ENCODE results near the gene GPR3. TPM values are rescaled to one million over a fixed set of nuclear protein-coding genes. Genes with fewer than 3 reads are reported as not detected.

GPR3 gene, protein sequence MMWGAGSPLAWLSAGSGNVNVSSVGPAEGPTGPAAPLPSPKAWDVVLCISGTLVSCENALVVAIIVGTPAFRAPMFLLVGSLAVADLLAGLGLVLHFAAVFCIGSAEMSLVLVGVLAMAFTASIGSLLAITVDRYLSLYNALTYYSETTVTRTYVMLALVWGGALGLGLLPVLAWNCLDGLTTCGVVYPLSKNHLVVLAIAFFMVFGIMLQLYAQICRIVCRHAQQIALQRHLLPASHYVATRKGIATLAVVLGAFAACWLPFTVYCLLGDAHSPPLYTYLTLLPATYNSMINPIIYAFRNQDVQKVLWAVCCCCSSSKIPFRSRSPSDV
- total RNA-seq (ENCODE audit: low replicate concordance), result 1.3 and 1.9 TPM in 2 replicates
- long read RNA-seq, partial matches to known transcripts, result 1 of 2 reads
- long read RNA-seq, other reads (novel, unspliced or antisense), result 0 of 2 reads

DNA sequence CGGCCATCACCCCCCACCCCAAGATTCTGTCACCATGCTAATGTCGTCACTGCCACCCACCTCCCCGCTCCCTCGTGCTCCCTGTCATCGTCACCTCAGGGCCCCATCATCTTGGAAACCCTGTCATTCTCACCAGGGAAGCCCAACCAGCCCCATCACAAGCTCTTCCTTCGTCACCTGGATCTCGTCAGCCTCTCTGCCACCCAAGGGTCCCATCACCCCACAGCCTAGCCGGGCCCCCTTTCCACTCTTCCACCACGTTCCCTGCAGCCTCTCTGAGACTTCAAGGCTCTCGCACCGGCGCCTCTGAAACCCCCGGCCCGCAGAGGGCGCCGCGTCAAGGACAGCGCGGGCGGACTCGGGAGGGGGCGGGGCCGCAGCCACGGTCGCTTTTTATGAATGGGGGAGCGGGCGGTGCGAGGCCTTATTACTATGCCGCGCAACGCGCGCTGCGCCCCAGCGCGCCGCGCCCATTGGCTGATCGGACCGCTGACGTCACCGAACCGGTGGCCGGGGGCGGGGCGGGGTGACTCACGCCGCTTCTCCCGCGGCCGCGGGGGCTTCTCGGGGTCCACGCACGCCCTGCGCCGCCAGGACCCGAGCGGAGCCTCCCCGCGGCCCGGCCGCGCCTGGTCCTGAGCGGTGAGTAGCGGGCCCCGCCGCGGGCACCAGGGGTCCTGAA, at the start of gene GPR3:
Gene GPR3, plus strand, starts transcription at position 527 of the 682 bp plus-strand sequence. CDS start 1,177 bp downstream, outside the sequence.
- Mint-ChIP-seq H3K27me3 (peaks cover 13% of the 10 kb centered on the region), H3K4me1 (ENCODE audit: unreplicated experiment) (peaks cover 23% of the 10 kb centered on the region), H3K9me3 (no peaks in the 10 kb centered on the region), H3K36me3 (no peaks in the 10 kb centered on the region), H3K27ac (peak within 1 kb of the TSS; percentile 88), H3K4me3 (peak within 1 kb of the TSS; percentile 89)
- DNase-seq (ENCODE audit: extremely low spot score, unreplicated experiment), result peak; percentile 92
- TF ChIP-seq, protein P1, sequence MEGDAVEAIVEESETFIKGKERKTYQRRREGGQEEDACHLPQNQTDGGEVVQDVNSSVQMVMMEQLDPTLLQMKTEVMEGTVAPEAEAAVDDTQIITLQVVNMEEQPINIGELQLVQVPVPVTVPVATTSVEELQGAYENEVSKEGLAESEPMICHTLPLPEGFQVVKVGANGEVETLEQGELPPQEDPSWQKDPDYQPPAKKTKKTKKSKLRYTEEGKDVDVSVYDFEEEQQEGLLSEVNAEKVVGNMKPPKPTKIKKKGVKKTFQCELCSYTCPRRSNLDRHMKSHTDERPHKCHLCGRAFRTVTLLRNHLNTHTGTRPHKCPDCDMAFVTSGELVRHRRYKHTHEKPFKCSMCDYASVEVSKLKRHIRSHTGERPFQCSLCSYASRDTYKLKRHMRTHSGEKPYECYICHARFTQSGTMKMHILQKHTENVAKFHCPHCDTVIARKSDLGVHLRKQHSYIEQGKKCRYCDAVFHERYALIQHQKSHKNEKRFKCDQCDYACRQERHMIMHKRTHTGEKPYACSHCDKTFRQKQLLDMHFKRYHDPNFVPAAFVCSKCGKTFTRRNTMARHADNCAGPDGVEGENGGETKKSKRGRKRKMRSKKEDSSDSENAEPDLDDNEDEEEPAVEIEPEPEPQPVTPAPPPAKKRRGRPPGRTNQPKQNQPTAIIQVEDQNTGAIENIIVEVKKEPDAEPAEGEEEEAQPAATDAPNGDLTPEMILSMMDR (conservative IDR thresholded peaks at IDR 0.05), result peak; percentile 65

- Mint-ChIP-seq H3K9me3 (no peaks in the 10 kb centered on the region), H3K27me3 (no peaks in the 10 kb centered on the region), H3K4me3 (peak overlapping the region; percentile 89), H3K4me1 (ENCODE audit: unreplicated experiment) (peaks cover 32% of the 10 kb centered on the region), H3K27ac (peak overlapping the region; percentile 89), H3K36me3 (peaks cover 4% of the 10 kb centered on the region)
- no peak for DNase-seq (ENCODE audit: extremely low spot score, unreplicated experiment)
- TF ChIP-seq, protein P1 (conservative IDR thresholded peaks at IDR 0.05), result no peak
Observed at GRCh38 chr1:27342778-27343638, 49.4 kb upstream of the GPR3 start.

DNA sequence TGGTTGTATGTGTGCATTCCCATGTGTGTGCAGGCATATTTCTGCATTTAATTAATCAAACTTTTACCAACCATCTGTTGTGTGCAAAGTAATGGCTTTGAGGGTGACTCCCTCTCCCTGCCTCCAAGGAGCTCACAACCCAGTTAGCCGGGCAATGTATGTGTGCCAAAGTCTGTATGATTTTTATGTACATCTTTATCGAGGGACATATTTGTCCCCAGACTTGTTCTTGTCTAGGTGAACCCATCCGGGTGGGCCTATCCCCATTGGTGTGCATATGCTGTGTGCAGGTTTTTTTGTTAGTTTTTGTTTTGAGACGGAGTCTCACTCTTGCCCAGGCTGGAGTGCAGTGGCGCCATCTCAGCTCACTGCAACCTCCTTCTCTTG, 48.8 kb upstream of the GPR3 start:
- Mint-ChIP-seq H3K9me3 (no peaks in the 10 kb centered on the region), H3K27ac (peak overlapping the region; percentile 89), H3K4me1 (ENCODE audit: unreplicated experiment) (peaks cover 33% of the 10 kb centered on the region), H3K27me3 (no peaks in the 10 kb centered on the region), H3K36me3 (peaks cover 4% of the 10 kb centered on the region), H3K4me3 (peak overlapping the region; percentile 89)
- no peak for DNase-seq (ENCODE audit: extremely low spot score, unreplicated experiment)
- TF ChIP-seq, protein P1 (conservative IDR thresholded peaks at IDR 0.05), result no peak

DNA sequence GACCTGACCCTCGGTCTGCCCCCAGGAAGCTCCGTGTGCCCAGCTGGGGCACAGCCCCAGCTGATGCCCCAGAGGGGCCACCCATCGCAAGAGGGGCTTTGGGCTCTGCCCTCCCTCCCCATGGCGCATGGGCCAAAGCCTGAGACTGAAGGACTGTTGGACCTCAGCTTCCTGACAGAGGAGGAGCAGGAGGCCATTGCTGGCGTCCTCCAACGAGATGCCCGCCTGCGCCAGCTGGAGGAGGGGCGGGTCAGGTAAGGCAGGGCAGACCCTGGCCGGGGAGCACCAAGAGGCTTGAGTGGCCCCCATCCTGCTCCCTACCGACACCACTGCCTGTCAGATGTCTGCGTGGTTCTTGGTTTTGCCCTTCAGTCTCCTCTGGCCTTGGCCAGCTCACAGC, 47.1 kb upstream of the GPR3 start:
- Mint-ChIP-seq H3K9me3 (no peaks in the 10 kb centered on the region), H3K27ac (no peak overlapping the region), H3K4me1 (ENCODE audit: unreplicated experiment) (peaks cover 22% of the 10 kb centered on the region), H3K27me3 (no peaks in the 10 kb centered on the region), H3K4me3 (no peak overlapping the region), H3K36me3 (peaks cover 4% of the 10 kb centered on the region)
- TF ChIP-seq, protein P1 (conservative IDR thresholded peaks at IDR 0.05), result no peak
- no peak for DNase-seq (ENCODE audit: extremely low spot score, unreplicated experiment)

DNA sequence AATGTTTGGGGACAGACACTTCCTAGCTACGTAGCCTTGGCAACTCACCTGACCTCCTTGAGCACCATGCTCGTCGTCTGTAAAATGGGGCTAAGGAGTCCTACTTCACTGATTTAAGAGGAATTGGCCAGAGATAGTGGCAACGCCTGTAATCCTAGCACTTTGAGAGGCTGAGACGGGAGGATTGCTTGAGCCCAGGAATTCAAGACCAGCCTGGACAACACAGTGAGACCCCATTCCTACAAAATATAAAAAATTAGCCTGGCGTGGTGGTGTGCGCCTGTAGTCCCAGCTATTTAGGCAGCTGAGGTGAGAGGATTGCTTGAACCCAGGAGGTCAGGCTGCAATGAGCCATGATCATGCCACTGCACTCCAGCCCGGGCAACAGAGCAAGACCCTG, 46.1 kb upstream of the GPR3 start:
- Mint-ChIP-seq H3K27ac (no peak overlapping the region), H3K9me3 (no peaks in the 10 kb centered on the region), H3K27me3 (peaks cover 4% of the 10 kb centered on the region), H3K4me1 (ENCODE audit: unreplicated experiment) (peaks cover 18% of the 10 kb centered on the region), H3K36me3 (peaks cover 4% of the 10 kb centered on the region), H3K4me3 (peak overlapping the region; percentile 63)
- DNase-seq (ENCODE audit: extremely low spot score, unreplicated experiment), result no peak
- TF ChIP-seq, protein P1 (conservative IDR thresholded peaks at IDR 0.05), result no peak
